Thoracic aorta (tissue), 2 donors: ENCODE results near the gene SLC35F5. TPM values are rescaled to one million over a fixed set of nuclear protein-coding genes. Genes with fewer than 3 reads are reported as not detected.
"Not testable (repeated sequence)": the region's sequence is repeated elsewhere in the genome, so short reads cannot be mapped to it uniquely, and the experiment has no call there.

Source experiments
- ATAC-seq: fragments of 150-250 bp; one replicate; pipeline ENCODE4 v1.8.0; 2017; ENCODE audit warnings: low read depth; ENCODE audit not compliant: insufficient number of reproducible peaks, low FRiP score
- DNase-seq: peaks from one replicate; pipeline ENCODE4 v3.0.0-alpha.2; 2020; ENCODE audit warnings: low spot score
- H3K27ac ChIP-seq, 2 donors: fragments of 200-600 bp; sonication (generic); 1 replicate in 1 of 2; 2 replicates in 1 of 2; pipeline ENCODE4 v1.5.1; 2016; ENCODE audit warnings: mild to moderate bottlenecking in 2 of 2, moderate library complexity in 2 of 2
- H3K27me3 ChIP-seq: fragments of 200-600 bp; sonication (generic); replicated peaks from 2 replicates; pipeline ENCODE4 v1.6.0; 2016; ENCODE audit warnings: mild to moderate bottlenecking; ENCODE audit not compliant: insufficient read depth
- H3K36me3 ChIP-seq: fragments of 200-600 bp; sonication (generic); one replicate; pipeline ENCODE4 v1.5.1; 2016
- H3K4me1 ChIP-seq, 2 donors: fragments of 200-600 bp; sonication (generic); 1 replicate in 1 of 2; 2 replicates in 1 of 2; pipeline versions ENCODE4 v1.5.1 to v1.6.0; 2016; ENCODE audit warnings: low read depth in 2 of 2, mild to moderate bottlenecking in 1 of 2; ENCODE audit not compliant: control insufficient read depth in 1 of 2
- H3K4me3 ChIP-seq: fragments of 200-600 bp; sonication (generic); 2 replicates; pipeline ENCODE4 v1.5.1; 2016; ENCODE audit warnings: mild to moderate bottlenecking
- H3K9me3 ChIP-seq: fragments of 200-600 bp; sonication (generic); 2 replicates; pipeline ENCODE4 v1.5.1; 2016
- CTCF ChIP-seq: fragments of 200-600 bp; sonication (generic); IDR thresholded peaks from one replicate; pipeline ENCODE4 v1.5.1; 2019; ENCODE audit warnings: antibody characterized with exemption
- total RNA-seq, 2 donors: library from RNA; depleted of rRNA; stranded (reverse); fragments of >200 nt; gene quantifications; one replicate each; pipeline versions ENCODE4 v1.1.0 to v1.2.3, GENCODE V29; 2016

SLC35F5 gene
- total RNA-seq, 2 donors from 2014 or later = 86.2 to 90.2 TPM

DNA sequence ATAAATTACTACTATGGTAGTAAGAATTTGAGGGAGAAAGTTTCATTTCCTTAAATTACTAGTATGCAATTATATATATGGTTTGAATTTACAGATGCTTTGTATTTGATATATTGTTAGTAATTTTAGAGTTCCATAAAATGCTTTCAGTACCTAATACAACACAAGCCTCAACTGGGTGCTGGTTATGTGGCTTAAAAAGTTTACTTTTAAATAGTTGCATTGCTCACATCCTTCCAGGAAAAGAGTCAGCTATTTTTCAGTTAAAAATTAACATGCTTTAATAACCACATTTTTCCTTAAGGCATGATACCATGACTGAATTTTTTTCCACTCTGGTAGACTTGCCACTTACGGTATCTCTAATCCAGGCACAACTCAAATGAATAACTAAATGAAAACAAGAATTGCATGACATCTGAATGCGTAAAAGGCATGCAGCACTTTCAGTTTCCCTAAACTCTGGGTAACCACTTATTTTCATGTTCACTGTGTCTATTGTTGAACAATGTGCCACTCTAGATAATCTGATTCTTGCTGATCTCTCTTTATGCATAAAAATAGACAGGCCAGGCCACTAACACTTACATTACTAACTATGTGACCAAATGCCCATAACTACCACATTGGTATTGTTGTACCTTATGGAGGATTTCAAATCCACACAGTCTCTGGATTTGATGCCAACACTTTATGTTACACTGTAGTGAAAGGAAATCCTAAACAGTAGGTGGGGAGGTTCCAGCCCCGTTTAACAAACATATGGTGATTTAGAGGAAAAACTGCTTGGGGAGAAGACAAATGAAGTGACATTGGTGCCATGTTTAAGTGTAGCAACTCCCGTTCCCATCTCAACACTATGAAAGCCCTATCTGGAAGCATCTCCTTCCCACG, 35.5 kb upstream of the SLC35F5 start:
- no peaks in the 10 kb centered on the region for H3K9me3 ChIP-seq
- H3K27ac ChIP-seq = no peak overlapping the region
- ATAC-seq = no peak
- DNase-seq = no peak
- H3K4me3 ChIP-seq = peak overlapping the region; percentile 33
- no peak for TF ChIP-seq CTCF
- H3K27me3 ChIP-seq = no peaks in the 10 kb centered on the region
- H3K36me3 ChIP-seq = no peaks in the 10 kb centered on the region
- H3K4me1 ChIP-seq = no peaks in the 10 kb centered on the region

- H3K4me1 ChIP-seq = no peaks in the 10 kb centered on the region
- TF ChIP-seq CTCF = no peak
- H3K4me3 ChIP-seq = no peak overlapping the region
- H3K9me3 ChIP-seq = no peaks in the 10 kb centered on the region
- no peak for DNase-seq
- no peak for ATAC-seq
- no peaks in the 10 kb centered on the region for H3K36me3 ChIP-seq
- no peak overlapping the region for H3K27ac ChIP-seq
- H3K27me3 ChIP-seq = no peaks in the 10 kb centered on the region
These were observed 28.6 kb upstream of the SLC35F5 start for GRCh38 chr2:113784823-113785744.

DNA sequence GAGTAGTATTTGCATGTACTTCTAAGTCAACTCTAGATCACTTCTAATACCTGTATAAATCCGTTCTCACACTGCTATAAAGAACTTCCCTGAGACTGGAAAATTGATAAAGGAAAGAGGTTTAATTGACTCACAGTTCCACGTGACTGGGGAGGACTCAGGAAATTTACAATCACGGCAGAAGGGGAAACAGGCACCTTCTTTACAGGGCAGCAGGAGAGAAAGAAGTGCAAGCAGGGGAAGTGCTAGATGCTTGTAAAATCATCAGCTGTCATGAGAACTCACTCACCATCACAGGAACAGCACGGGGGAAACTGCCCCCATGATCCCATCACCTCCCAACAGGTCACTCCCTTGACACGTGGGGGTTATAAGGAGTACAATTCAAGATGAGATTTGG, 24.0 kb upstream of the SLC35F5 start:
- Histone ChIP-seq H3K27ac (no peak overlapping the region), H3K36me3 (no peaks in the 10 kb centered on the region), H3K9me3 (no peaks in the 10 kb centered on the region), H3K27me3 (no peaks in the 10 kb centered on the region), H3K4me3 (no peak overlapping the region), H3K4me1 (no peaks in the 10 kb centered on the region)
- TF ChIP-seq CTCF = no peak
- ATAC-seq = no peak
- DNase-seq = no peak

- Histone ChIP-seq H3K4me1 (no peaks in the 10 kb centered on the region), H3K4me3 (no peak overlapping the region), H3K27me3 (no peaks in the 10 kb centered on the region), H3K9me3 (no peaks in the 10 kb centered on the region), H3K27ac (no peak overlapping the region), H3K36me3 (no peaks in the 10 kb centered on the region)
- DNase-seq (no peak), ATAC-seq (no peak)
- TF ChIP-seq CTCF = no peak
These were observed 20.9 kb upstream of the SLC35F5 start for GRCh38 chr2:113777371-113777770.

DNA sequence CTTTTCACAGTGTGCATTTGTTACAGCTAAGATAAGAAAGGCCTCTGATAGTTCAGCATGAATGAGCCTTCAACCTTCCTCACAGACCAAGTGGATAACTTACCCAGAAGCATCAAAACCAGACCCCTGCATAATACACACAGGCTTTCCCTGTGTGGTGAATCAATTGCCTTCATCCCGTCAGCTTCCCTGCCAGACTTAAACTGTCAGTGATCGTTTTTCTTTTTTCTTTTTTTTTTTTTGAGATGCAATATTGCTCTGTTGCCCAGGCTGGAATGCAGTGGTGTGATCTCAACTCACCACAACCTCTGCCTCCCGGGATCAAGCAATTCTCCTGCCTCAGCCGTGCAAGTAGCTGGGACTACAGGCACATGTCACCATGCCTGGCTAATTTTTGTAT, 20.5 kb upstream of the SLC35F5 start:
- H3K9me3 ChIP-seq = no peaks in the 10 kb centered on the region
- no peaks in the 10 kb centered on the region for H3K36me3 ChIP-seq
- DNase-seq (no peak), ATAC-seq (no peak)
- no peaks in the 10 kb centered on the region for H3K4me1 ChIP-seq
- no peak for TF ChIP-seq CTCF
- H3K4me3 ChIP-seq = no peak overlapping the region
- H3K27me3 ChIP-seq = no peaks in the 10 kb centered on the region
- no peak overlapping the region for H3K27ac ChIP-seq

DNA sequence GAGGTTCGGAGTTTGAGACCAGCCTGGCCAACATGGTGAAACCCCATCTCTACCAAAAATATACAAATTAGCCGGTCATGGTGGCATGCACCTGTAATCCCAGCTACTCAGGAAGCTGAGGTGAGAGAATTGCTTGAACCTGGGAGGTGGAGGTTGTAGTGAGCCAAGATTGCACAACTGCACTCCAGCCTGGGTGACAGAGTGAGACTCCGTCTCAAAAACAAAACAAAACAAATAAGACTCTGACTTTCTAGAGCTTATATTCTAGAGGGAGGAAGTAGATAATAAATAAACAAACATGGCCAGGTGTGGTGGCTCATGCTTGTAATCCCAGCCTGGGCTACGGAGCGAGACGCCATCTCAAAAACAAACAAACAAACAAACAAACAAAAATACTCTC, 18.2 kb upstream of the SLC35F5 start:
- H3K4me3 ChIP-seq, H3K9me3 ChIP-seq, H3K4me1 ChIP-seq, ATAC-seq, H3K27ac ChIP-seq, H3K36me3 ChIP-seq, H3K27me3 ChIP-seq, DNase-seq: not testable (repeated sequence)
